ENCODE results near the gene PRUNE2.

DNA sequence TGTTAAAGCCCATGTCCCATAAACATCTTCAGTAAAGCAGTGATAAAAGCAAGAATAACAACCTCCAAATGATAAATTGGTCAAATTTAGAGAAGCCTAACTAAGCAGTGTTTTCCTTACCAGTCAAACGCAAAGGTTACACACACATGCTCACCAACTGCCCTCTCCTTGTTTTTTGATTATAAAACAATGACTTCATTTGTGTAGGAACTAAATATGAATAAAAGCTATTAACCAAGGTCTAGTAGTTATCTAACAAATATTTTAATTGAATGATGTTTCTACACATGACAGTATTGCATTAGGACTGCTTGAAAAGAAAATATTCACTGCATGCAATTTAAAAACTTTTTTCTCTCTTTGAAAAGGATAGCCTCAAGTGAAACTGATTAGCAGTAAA, 105.0 kb downstream of the PRUNE2 start:
- no peak for TF ChIP-seq SUZ12 (IDR thresholded peaks at IDR 0.05; ENCODE audit: extremely low read depth, insufficient read depth, insufficient read length)
- no peak for TF ChIP-seq ZNF274 (IDR thresholded peaks at IDR 0.05; ENCODE audit: low read depth, low read length)

All from NT2/D1 (cell line).